H1 (cell line): ENCODE results near the gene LCN10. TPM values are rescaled to one million over a fixed set of nuclear protein-coding genes. Genes with fewer than 3 reads are reported as not detected.

ENCODE experiments used
- BCL11A ChIP-seq, 2 experiments: IDR thresholded peaks; one replicate each; pipeline ENCODE4 v1.6.1; 2011; ENCODE audit warnings: low read depth in 2 of 2, low read length in 2 of 2, mild to moderate bottlenecking in 2 of 2
- CBX5 ChIP-seq: fragments of 300-800, 300-1000 bp; sonication (generic); IDR thresholded peaks from 2 replicates; pipeline ENCODE4 v1.7.1; 2016; ENCODE audit warnings: antibody characterized with exemption, low read length, low read depth
- CREB1 ChIP-seq: IDR thresholded peaks from 2 replicates; pipeline ENCODE4 v1.6.1; 2012; ENCODE audit warnings: inconsistent platforms
- CTBP2 ChIP-seq: IDR thresholded peaks from 2 replicates; pipeline ENCODE4 v1.7.0; 2011; ENCODE audit warnings: borderline replicate concordance, mild to moderate bottlenecking, moderate library complexity, mixed read lengths, low read length; ENCODE audit not compliant: insufficient read depth, insufficient read length
- GTF2F1 ChIP-seq: IDR thresholded peaks from 2 replicates; pipeline ENCODE4 v1.6.1; 2012; ENCODE audit warnings: low read depth, low read length, improper control_type of control experiment, borderline replicate concordance
- JUND ChIP-seq: IDR thresholded peaks from 2 replicates; pipeline ENCODE4 v1.6.1; 2011; ENCODE audit warnings: mild to moderate bottlenecking, improper control_type of control experiment, low read length
- SAP30 ChIP-seq: fragments of 300-600 bp; sonication (generic); IDR thresholded peaks from 2 replicates; pipeline ENCODE4 v1.7.1; 2012; ENCODE audit warnings: low read length, moderate library complexity, mild to moderate bottlenecking, inconsistent platforms; ENCODE audit not compliant: insufficient read depth, insufficient replicate concordance
- TCF12 ChIP-seq: IDR thresholded peaks from 2 replicates; pipeline ENCODE4 v1.6.1; 2011; ENCODE audit warnings: low read depth, mild to moderate bottlenecking, low read length
- polyA plus RNA-seq, 7 experiments: library from polyadenylated mRNA; depleted of rRNA in 3 of 7; stranded (reverse) in 5 of 7; unstranded in 2 of 7; fragments of >200 nt in 5 of 7; fragments of 200-250 nt in 2 of 7; gene quantifications; 1 replicate in 5 of 7; 2 replicates in 1 of 7; 4 replicates in 1 of 7; pipeline versions ENCODE4 v1.2.1 to v1.2.3, GENCODE V29; 2011 to 2013; ENCODE audit warnings: missing spikeins in 2 of 7, mixed read lengths in 2 of 7
- total RNA-seq: library from RNA; stranded (reverse); fragmentation: NEBNext Ultra II Directional; extraction: Animal tissue kit (Norgen Biotek cat#: 25700); gene quantifications from 2 replicates; pipeline ENCODE4 v1.2.1, GENCODE V29; 2021
- TF ChIP-seq, protein P1 (sequence below): IDR thresholded peaks from 2 replicates; pipeline ENCODE4 v1.6.1; 2011; ENCODE audit warnings: low read depth, mild to moderate bottlenecking, low read length; ENCODE audit not compliant: insufficient read depth

LCN10 gene
- total and polyA plus RNA-seq, 2 of the 8 experiments (the other 6 are each of a cell fraction or from before 2014, with no cell fraction given), result 2.6 to 2.8 TPM

DNA sequence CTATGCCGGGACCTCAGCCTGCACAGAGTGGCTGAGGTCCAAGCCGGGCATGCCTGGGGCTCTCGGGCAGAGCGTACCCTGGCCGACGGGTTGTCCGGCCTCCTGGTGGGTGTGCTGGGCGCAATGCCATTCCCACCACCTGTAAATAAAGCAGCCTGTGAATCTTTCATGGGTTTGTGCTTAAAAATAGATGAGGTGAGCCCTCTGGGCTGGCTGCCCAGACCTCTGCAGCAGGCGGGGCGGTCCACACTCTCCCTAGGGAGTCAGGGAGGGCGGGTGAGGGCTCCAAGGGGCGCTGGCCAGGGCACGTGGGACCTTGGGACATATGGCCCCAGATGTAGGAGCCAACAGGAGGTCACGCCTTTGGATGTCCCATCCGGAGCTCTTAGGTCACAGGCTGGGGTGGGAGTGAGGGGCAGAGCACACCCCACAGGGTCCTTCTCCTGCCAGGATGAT lies 51.9 kb downstream of the LCN10 start (continued):
- TF ChIP-seq GTF2F1 (no peak), BCL11A (IDR thresholded peaks at IDR 0.05; ENCODE audit: low read depth in 2 of 2, low read length in 2 of 2) (no peak), CTBP2 (no peak), SAP30 (no peak), CREB1 (no peak), CBX5 (no peak), TCF12 (no peak), JUND (no peak)
- TF ChIP-seq, protein P1, sequence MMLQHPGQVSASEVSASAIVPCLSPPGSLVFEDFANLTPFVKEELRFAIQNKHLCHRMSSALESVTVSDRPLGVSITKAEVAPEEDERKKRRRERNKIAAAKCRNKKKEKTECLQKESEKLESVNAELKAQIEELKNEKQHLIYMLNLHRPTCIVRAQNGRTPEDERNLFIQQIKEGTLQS, result no peak
